UCSD-AML1 (cell line): Measurements from ENCODE around the gene RTL1.

ENCODE experiments used
- DNase-seq: peaks from one replicate; lab custom pipeline; 2025; ENCODE audit not compliant: unreplicated experiment; lab: John Stamatoyannopoulos, UW

RTL1 gene

GRCh38 chr14:100836311-100836805 is 67.2 kb downstream of the RTL1 start:
- DNase-seq = no peak

DNA sequence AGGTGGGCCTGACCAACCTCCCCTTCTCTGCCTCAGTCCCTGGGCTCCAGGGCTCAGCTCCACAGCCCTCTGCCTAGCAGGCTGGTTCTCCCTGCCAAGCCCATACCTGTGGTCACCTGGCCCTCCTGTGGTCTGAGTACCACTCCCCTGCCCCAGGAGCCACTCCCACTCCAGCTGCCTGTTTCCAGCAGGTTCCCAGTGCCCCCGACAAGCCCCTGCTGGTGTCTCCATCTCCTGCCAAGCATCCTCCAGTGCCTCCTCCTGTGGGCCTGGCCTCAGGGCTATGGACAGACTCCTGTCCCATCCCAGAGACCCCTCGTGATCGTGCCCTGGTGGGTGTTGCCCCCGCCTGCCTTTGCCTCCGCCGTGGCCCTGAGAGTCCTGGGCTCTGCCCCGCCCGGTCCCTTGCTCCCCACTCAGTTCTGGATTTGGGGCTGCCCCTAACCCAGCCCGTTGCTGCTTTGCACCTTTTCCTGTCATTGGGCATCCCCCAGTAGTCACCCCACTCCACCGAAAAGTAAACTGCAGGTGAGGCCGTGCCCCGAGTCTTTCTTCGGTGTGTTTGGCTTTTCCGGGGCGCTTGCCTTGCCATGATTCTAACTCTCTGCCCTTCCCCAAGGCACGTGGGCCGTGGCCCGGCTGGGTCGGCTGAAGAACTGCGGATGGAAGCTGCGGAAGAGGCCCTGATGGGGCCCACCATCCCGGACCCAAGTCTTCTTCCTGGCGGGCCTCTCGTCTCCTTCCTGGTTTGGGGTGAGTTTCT is 67.8 kb downstream of the RTL1 start:
- no peak for DNase-seq

GRCh38 chr14:100834794-100835547 is 68.6 kb downstream of the RTL1 start:
- no peak for DNase-seq

DNA sequence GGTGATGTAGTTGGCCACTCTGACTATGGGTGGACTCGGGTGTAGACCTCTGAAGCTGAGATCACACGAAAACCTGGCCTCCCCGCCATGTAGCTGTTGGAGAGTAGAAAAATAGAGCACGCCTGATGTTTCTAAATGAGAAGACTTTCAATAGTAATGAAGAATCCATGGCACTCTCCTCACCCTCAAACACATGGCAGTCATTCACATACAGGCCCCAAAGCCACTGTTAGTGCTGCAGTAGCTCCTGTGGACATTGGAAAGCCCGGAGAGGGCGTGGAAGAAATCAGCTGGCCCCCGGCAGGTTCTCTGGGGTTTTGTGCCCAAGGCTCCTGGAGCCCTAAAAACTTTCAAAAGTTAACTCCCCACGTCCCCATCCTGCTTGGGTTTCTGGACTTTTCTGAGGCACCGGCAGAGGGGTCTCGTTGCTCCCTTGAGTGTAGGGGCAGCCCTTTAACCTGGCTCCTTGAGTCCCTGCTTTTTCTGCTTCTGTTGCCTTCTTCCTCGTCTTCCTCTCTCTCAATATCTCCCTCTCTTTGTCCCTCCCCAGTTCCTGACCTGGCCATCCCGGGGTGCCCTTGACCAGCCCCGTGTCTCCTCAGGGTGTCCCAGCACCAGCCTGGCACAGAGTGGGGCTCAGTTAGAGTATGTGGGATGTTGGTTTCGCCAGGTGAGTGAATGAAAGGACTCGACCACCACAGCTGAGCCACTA is 69.3 kb downstream of the RTL1 start:
- DNase-seq = no peak

GRCh38 chr14:100832311-100832960 is 71.1 kb downstream of the RTL1 start:
- no peak for DNase-seq

- DNase-seq = no peak
These were observed 72.8 kb downstream of the RTL1 start for GRCh38 chr14:100830681-100831080.
